Upper lobe of right lung (tissue), 1 donor: ENCODE measurements around the gene PRKCZ. TPM values are rescaled to one million over a fixed set of nuclear protein-coding genes. Genes with fewer than 3 reads are reported as not detected.

Source experiments
- ATAC-seq: fragments of 200-7000 bp; cut with Tn5 transposase; one replicate; pipeline ENCODE4 v1.9.1; 2020; ENCODE audit warnings: mild to moderate bottlenecking, moderate library complexity
- DNase-seq: peaks from one replicate; pipeline ENCODE4 v3.0.0-alpha.2; 2020
- H3K27ac ChIP-seq: fragments of 200-600 bp; one replicate; pipeline ENCODE4 v1.8.0; 2022
- H3K27me3 ChIP-seq: fragments of 200-600 bp; one replicate; pipeline ENCODE4 v1.8.0; 2022; ENCODE audit warnings: mild to moderate bottlenecking
- H3K36me3 ChIP-seq: fragments of 200-600 bp; one replicate; pipeline ENCODE4 v1.8.0; 2022
- H3K4me1 ChIP-seq: fragments of 200-600 bp; one replicate; pipeline ENCODE4 v1.8.0; 2022
- H3K4me3 ChIP-seq: fragments of 200-600 bp; one replicate; pipeline ENCODE4 v1.8.0; 2022; ENCODE audit warnings: mild to moderate bottlenecking
- H3K9me3 ChIP-seq: fragments of 200-600 bp; one replicate; pipeline ENCODE4 v1.8.0; 2022
- intact Hi-C: fragments of 100-400 bp; cut with DNase I; formaldehyde crosslinking; loops from one replicate; pipeline ENCODE4 v1.11.0; 2022
- total RNA-seq: library from RNA; stranded (reverse); fragmentation: NEBNext Ultra II Directional; extraction: Animal tissue kit (Norgen Biotek cat#: 25700); gene quantifications from one replicate; pipeline ENCODE4 v1.2.1, GENCODE V29; 2021
- TF ChIP-seq, protein P1 (sequence below): fragments of 200-600 bp; IDR thresholded peaks from one replicate; pipeline ENCODE4 v1.8.0; 2022; ENCODE audit warnings: antibody characterized with exemption
- donor health status: DM: no; HTN: yes; CAD: no; lungs with severe emphysema.

PRKCZ gene
- total RNA-seq, 1 donor from 2014 or later = 121 TPM

DNA sequence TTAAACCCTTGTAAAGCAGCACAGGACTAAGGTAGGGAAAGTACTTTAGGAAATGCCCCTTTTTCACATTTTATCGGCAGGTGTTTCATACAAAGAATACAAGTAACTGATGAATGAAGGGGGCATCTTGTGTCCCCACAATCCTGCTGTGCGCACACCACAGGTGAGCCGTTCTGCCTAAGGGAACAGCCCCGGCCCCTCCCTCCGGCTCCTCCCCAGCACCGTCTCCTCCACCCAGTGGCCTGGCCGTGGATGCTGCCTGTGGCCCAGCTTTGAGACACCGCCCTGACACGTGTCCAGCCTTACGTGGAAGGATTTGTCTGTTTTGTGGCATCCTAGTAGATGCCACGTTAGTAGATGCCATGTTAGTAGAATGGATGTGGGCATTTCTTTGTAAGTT is 131.5 kb downstream of the PRKCZ start:
- intact Hi-C loops = no loop called here
- no peaks in the 10 kb centered on the region for H3K4me1 ChIP-seq
- H3K4me3 ChIP-seq = no peak overlapping the region
- TF ChIP-seq, protein P1, sequence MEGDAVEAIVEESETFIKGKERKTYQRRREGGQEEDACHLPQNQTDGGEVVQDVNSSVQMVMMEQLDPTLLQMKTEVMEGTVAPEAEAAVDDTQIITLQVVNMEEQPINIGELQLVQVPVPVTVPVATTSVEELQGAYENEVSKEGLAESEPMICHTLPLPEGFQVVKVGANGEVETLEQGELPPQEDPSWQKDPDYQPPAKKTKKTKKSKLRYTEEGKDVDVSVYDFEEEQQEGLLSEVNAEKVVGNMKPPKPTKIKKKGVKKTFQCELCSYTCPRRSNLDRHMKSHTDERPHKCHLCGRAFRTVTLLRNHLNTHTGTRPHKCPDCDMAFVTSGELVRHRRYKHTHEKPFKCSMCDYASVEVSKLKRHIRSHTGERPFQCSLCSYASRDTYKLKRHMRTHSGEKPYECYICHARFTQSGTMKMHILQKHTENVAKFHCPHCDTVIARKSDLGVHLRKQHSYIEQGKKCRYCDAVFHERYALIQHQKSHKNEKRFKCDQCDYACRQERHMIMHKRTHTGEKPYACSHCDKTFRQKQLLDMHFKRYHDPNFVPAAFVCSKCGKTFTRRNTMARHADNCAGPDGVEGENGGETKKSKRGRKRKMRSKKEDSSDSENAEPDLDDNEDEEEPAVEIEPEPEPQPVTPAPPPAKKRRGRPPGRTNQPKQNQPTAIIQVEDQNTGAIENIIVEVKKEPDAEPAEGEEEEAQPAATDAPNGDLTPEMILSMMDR = no peak
- no peaks in the 10 kb centered on the region for H3K27me3 ChIP-seq
- no peaks in the 10 kb centered on the region for H3K9me3 ChIP-seq
- DNase-seq = no peak
- no peak for ATAC-seq
- H3K27ac ChIP-seq = no peak overlapping the region
- H3K36me3 ChIP-seq = peaks cover 25% of the 10 kb centered on the region

DNA sequence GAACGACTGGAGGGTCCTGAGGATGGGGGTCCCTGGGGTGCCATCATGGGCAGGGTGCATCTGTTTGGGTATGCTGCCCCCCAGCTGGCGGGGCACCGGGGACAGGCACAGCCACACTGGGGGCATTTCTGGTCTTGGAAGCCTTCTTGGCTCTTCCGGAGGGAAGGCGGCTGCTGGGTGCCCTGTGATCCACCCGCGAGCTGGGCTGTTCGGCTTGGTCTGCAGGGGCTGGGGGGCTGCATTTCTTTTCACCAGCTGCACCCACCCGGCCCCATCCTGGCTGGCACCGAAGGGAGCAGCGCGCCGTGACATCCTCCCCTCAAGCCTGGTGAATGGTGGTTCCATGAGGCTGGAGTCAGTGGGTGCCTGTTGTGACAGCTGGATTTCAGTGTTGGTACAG is 132.2 kb downstream of the PRKCZ start:
- Histone ChIP-seq H3K9me3 (no peaks in the 10 kb centered on the region), H3K27me3 (no peaks in the 10 kb centered on the region), H3K4me3 (no peak overlapping the region), H3K27ac (no peak overlapping the region), H3K36me3 (peaks cover 26% of the 10 kb centered on the region), H3K4me1 (no peaks in the 10 kb centered on the region)
- ATAC-seq (no peak), DNase-seq (no peak)
- intact Hi-C loops = no loop called here
- TF ChIP-seq, protein P1 = no peak

DNA sequence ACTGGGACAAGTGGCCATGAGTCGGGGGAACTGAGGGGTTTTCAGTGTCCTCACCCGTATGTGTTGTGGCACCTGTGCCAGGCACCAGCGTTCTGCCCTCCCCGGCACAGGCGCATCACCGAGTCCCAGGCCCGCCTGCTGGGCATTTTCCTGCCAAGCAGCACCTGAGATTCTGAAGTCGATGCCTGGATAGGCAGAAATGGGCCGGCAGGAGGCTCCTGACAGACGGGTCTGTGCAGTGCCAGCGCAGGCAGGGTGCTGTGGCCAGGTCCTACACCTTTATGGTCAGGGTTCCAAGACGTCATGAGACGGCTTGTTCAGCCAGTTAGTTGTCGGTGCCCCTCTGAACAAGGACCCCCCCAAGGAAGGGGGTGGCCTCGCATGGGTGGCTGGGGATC is 133.7 kb downstream of the PRKCZ start:
- DNase-seq (no peak), ATAC-seq (no peak)
- TF ChIP-seq, protein P1 = no peak
- no peaks in the 10 kb centered on the region for H3K27me3 ChIP-seq
- no peak overlapping the region for H3K27ac ChIP-seq
- H3K4me3 ChIP-seq = no peak overlapping the region
- H3K4me1 ChIP-seq = peaks cover under 1% of the 10 kb centered on the region
- intact Hi-C loops = no loop called here
- no peaks in the 10 kb centered on the region for H3K9me3 ChIP-seq
- peaks cover 20% of the 10 kb centered on the region for H3K36me3 ChIP-seq

DNA sequence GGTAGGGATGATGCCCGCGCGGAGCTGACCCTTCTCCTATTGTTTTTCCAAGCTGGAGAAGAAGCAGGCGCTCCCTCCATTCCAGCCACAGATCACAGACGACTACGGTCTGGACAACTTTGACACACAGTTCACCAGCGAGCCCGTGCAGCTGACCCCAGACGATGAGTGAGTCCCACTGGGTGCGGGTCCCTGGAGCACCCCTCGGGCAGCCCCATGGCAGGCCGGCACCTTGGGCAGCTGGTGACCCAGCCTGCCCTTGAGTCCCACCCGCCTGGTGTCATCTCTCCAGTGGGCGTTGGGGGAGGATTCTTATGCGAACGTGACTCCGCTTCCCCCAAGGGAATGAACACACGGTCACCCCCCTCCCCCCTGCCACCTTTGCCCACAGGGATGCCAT is 134.3 kb downstream of the PRKCZ start:
- DNase-seq (no peak), ATAC-seq (no peak)
- H3K4me1 ChIP-seq = peaks cover 5% of the 10 kb centered on the region
- TF ChIP-seq, protein P1 = no peak
- no peaks in the 10 kb centered on the region for H3K27me3 ChIP-seq
- no peaks in the 10 kb centered on the region for H3K9me3 ChIP-seq
- H3K36me3 ChIP-seq = peaks cover 20% of the 10 kb centered on the region
- H3K4me3 ChIP-seq = no peak overlapping the region
- H3K27ac ChIP-seq = no peak overlapping the region
- intact Hi-C loops = no loop called here

DNA sequence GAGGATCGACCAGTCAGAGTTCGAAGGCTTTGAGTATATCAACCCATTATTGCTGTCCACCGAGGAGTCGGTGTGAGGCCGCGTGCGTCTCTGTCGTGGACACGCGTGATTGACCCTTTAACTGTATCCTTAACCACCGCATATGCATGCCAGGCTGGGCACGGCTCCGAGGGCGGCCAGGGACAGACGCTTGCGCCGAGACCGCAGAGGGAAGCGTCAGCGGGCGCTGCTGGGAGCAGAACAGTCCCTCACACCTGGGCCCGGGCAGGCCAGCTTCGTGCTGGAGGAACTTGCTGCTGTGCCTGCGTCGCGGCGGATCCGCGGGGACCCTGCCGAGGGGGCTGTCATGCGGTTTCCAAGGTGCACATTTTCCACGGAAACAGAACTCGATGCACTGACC is 134.7 kb downstream of the PRKCZ start:
- TF ChIP-seq, protein P1 = no peak
- intact Hi-C loops = no loop called here
- peak; percentile 65 for DNase-seq

More for the DNA sequence above, 134.7 kb downstream of the PRKCZ start:
- peaks cover 8% of the 10 kb centered on the region for H3K4me1 ChIP-seq
- no peak overlapping the region for H3K4me3 ChIP-seq
- H3K27me3 ChIP-seq = no peaks in the 10 kb centered on the region
- ATAC-seq = no peak
- peaks cover 20% of the 10 kb centered on the region for H3K36me3 ChIP-seq
- H3K9me3 ChIP-seq = no peaks in the 10 kb centered on the region
- no peak overlapping the region for H3K27ac ChIP-seq
